HG03378 (cell line): ENCODE data around the gene AGBL1.

Source experiments
- ATAC-seq: cut with Tn5 transposase; IDR thresholded peaks from one replicate; pipeline ENCODE4 v1.9.1; 2021; ENCODE audit warnings: mild to moderate bottlenecking, moderate library complexity; ENCODE audit not compliant: unreplicated experiment

The AGBL1 gene

DNA sequence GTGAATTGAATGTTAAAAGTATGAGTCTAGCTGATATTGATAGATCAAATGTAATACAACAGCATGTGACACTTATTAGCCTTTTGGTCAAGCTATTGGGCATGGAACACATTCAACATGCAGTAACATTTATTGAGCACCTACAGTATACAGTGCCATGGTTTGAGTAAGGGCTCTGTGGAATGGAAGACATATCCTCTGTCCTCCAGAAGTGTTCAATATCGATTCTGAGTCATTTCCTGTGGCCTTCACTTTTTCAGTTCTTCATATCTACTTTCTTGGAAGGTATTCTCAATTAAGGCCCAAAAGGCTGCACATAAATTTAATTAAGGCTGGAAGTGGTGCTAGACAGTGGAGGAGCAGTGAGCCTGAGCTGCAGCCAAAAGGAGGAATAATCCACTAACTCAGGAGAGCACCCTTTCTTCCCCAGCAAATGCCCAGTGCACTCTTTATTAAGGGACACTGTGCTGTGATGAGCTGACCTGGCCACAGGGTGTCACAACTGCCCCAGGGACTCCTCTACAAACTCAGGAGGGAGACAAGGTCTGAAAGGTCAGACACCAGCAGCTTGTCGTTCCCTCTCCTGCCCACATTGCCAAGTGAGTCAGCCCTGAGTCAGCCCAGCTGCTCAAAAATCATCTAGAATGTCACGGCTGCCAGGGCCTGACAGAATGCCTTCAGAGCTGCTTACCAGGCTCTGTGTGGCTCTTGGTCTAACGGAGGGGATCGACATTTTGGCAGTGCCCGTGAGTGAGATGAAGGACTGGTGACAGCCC, 544.8 kb downstream of the AGBL1 start:
- ATAC-seq = no peak

DNA sequence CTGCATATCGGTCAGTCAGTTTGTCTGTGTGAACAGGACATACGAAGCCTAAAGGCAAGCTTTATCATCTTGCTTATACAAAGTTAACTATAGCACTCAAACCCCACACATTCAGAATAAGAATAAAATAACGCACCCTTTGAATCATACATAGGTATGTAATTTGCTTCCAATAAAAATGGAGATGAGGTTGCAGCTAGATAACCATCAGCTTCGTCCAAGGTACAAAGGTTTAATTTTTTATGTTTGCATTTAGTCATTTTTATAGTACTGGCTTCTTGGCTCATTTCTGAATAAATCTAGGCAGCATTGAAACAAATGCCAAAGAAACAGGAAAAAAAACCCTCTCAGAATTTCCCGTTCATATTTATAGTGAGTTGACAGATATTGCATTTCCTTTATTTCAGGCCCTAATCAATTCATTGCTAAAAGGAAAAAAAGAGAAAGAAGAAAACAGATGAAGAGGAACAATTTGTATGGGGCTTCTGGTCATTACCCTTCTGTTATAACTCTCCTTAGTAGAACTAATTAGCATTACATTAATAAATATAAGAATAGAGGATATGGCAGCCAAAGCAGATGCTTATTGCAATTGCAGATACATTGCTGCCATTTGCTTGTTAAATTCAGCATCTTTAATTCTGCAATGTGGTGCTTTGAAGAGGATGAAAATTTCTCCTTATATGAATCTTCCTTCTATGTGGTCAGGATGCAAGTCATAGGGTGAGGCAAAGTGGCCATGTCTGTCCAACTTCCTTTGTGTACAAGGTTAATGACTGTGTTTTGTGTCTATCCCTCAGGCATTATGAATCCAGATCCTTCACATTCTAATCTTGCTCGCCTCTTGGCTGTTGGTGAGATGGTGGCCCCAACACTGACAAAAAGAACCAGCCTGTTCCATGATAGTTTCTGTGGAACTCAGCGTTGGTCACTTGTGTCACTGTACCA, 550.0 kb downstream of the AGBL1 start:
- no peak for ATAC-seq

DNA sequence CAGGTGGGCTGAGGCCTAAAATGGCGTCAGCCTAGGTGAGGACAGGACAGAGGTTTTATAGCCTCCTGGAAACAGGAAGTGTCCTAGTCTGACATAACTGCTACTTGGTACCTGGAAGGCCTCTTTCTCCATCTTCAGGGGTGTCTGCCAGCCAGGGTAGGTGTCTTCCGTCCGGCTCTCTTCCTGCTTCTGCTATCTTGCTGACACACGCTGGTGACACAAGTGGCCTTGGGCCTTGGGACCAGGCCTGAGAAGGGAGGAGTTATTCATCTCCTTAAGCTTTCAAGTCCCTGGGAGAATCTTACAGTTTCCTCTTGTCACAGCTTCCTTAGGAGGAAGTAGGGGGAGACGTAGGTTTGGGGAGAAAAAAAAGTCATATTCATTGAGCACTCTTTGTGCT, 551.3 kb downstream of the AGBL1 start:
- no peak for ATAC-seq

DNA sequence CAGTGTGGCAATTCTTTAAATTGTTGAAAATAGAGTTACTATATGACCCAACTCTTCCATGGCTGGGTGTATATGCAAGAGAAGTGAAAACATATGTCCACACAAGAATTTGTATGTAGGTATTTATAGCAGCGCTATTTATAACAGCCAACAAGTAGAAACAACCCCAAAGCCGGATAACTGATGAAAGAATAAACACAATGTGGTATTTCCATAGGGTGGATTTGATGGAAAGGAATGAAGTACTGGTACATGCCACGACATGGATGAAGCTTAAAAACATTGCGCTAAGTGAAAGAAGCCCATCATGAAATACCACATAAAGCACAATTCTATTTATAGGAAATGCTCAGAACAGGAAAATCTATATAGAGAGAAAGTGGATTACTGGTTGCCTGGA, 554.5 kb downstream of the AGBL1 start:
- ATAC-seq = no peak

DNA sequence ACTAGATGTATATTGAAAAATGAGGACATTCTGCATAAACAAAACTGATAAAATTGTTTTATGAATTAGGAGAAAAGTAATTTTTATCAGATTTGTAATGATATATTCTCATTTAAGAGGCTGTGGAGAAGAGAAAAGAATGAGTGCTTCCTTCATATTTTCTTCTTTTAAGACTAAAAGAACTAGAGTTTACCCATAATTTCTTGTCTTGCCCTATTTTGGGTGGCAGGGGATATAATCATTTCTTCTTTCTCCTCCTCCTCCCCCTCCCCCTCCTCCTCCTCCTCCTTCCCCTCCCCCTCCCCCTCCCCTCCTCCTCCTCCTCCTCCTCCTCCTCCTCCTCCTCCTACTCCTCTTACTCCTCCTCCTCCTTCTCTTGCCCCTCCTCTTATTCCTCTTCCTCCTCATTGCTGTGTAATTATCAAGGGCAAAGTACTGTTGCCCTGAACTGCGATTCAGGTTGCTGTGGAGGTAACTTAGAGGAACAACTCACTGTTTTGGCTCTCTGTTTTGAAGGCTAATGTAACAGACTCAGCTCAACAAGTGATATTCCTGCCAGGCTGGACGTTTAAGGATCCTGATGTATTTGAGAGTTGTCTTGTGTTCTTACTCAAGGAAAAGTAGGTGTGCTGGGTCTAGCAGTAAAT, 555.4 kb downstream of the AGBL1 start:
- no peak for ATAC-seq

DNA sequence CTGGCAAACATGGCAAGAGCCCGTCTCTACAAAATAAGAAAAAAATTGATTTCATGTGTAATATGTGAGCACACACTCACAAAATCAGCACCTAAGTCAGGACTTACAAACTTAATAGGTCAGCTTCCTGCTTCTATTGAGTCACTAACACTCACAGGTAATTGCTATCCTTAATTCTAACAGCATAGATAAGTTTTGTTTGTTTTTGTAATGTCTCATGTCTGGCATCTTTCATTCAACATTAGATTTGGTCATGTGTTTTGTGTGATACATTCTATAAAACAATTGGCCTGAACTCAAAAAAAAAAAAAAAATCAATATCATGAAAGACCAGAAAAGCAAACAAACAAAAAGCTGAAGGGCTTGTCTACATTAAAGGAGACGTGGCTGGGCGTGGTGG, 564.7 kb downstream of the AGBL1 start:
- ATAC-seq = no peak

DNA sequence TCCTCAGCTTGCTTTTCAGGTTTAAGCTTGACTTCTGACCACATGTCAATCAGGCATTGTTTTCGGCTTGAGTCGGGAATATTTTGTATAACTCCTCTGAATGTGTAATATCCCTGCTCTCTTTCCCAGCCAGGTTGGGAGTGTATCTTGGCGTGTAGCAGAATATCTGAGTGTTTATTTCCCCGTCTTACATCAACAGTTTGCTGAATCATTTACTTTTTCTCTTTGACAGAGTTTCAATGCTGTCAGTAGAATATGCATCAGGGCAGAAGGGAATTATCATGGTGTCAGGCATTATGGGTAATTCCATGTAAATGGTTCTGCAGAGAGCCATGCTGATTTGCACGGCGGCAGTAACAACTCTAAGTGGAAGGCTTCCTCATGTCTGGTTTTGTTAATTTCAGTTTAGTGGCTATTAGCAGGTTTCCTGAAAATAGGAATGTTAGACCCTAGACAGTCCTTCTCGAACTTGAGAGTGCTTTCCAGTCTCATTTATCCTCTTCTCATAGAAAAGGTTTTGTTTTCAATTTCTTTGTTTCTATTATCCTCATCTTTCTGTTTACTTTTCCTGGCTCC, 566.3 kb downstream of the AGBL1 start:
- ATAC-seq = no peak

DNA sequence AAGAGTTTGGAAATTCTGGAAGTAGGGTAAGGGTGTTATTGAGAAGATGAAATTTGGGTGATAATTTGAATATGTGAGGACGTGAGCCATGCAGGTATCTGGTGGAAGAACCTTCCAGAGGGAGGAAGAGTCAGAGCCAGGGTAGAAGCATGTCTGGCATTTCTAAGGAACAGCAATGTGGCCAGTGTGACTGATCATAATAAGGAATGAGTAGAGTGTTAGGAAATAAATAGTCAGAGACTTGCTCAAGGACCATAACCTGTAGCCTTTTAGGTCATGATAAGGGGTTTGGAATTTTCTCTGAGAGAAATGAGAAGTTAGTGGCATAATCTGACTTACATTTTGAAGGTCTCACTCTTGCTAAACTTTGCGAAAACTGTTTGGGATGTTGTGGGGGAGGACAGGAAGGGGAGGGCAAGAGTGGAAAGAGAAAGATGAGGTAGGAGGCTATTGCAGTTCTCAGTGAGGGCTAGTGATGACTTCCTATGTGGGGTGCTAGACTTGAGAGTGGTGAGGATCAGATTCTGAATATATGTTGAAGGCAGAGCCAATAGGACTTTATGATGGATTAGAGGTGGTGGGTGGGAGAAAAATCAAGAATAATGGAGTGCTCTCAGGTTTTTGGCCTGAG, 568.3 kb downstream of the AGBL1 start:
- no peak for ATAC-seq

DNA sequence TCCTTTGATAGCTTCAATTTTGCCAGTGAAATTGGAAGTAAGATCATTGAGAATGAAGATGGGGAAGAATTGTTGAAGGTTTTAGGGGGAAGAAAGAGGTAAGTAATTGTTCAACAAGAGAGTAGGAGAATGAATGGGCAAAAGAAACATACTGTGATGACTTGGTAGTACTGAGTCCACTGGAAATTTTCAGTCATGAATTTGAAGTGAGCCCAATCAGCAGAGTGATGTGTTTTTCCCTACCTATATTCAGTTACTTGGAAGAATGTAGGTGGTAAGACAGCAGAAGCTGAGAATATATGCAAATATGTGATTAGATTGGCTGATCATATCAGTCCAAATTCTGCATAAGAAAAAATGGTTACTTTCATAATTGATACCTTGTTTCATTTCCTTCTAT, 569.6 kb downstream of the AGBL1 start:
- ATAC-seq = no peak

DNA sequence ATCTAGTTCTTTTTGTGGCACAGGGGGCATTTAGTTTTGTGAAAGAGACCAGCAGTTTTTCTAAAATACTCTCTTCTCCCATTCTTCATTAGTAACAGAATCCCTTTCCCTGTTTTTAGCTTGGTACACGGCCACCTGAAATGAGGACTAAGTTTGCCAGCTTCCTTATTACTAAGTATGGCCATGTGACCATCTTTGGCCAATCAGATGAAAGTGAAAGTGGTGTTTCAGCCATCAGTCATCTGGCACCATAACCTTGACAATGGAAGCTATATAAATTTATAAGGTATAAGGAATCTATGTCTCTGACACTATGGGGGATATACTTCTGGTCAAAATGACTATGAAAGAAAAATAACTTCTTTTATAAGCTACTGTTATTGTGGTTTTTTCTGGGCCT, 570.4 kb downstream of the AGBL1 start:
- no peak for ATAC-seq

DNA sequence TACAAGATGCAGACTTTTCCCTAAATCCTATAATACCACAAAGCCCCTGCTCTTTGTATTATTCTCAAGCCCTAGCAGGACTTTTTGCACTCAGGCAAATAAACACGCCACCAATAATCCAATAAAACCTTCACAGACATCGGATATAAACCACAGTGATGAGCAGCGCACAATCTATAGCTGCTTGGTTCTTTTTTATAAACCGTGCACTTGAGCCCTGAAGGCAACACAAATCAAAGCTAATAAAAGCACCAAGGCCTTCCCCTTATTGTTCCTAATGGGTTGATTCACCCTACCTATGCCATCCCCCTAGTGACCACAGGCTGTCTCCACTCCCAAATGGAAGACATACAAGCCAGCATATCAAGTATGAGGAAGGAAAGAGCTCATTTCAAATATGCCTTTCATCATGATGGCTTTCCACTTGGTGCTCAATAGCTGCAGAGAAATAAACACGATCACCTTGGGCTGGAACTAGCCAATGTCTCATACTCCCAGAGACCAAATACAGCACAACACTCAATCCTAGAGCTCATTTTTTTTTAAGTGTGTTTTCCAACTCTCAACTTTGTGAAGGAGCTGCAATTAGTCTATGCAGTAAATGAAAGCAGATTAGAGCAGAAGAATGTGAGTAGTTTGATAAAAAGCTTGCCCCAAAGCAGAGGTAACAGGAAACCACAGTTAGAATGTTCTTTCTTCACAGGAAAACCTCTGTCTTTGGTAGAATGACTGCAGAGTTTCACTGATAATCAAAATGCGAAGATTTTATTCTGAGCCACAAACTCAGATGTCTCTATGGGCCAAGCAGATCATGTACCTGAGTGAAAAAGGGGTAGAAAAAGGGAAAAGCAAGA, 573.9 kb downstream of the AGBL1 start:
- ATAC-seq = no peak

DNA sequence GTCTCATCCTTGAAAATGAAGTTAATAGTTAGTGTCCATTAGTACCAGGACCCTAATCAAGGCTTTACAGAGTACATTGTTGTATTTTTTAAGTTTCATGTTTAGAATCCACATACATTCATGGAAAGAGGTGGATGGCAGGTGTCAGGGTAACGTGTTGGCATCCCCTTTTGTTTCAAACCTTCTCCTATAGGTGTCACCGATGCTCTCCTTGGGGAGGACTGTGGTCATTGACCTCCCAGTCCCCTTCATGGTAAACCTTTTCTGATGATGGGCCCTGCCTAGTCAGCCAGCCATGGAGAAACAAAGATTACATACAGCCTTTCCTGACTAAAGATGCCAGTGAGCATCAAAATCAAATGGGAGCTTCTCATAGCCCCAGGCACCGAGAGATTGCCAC, 574.8 kb downstream of the AGBL1 start:
- no peak for ATAC-seq

DNA sequence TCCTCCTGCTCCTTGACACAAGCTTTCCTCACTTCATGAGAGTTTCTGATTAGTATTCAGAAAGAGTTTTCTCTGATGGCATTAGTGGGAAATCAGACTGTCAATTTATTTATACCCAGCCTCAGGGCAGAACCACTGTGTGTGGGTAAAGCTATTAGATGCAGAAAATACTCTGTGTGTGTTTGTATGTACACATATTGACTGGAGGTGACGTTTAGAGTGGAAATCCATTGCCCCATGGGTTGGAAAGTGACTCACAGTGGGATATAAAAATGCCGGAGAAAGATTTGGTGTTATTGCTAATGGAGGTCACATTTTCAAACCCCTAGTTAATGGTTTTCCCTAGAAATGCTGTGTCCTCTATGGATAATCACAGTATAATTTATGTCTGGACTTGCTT, 577.6 kb downstream of the AGBL1 start:
- no peak for ATAC-seq

DNA sequence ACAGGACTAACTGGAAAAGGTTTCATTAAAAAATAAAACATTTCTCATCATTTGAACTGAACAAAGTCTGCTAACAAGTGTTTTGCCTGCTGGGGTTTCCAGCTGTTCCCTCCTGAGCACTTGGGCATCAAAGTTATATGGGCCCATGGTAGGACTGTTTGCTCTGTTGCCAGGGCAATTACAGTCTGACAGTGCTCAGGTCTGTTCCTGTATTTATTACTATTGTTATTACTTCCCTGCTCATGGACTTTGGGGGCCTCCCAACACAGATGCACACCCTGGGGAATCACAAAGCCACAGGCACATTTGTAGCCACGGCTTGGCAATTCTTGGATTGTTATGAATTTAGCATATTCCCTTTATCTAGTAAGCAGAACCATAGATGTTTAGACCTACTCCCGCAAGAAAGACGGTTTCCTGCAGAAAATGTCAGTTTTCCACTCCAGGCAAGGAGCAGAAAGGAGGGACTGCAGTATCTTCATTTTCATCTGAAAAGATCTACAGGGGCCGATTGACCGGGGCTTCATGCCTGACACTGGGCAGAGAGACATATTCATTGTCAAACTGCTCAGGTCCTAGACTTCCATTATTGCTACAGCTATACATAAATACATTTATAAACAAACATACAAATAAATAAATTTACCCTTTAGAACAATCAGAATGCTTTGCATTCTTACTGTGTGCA, 580.2 kb downstream of the AGBL1 start:
- no peak for ATAC-seq

DNA sequence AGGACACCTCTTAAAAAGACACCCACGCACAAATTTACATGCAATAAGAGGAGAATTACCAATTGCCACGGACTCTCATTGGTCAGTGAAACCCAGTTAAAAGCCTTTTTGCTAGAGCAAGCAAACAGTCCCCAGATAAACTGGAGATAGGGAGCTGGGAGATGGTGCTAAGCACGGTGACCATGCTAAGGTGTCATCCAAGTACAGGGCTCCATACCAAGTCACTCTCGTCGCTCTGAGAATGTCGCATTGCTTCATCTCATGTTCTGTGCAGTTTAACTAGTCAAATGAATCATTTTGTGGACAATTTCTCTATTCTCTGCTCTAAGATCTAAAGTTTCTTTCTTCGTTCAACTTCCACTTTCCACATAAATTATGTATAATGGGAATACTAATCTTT, 581.9 kb downstream of the AGBL1 start:
- ATAC-seq = no peak

DNA sequence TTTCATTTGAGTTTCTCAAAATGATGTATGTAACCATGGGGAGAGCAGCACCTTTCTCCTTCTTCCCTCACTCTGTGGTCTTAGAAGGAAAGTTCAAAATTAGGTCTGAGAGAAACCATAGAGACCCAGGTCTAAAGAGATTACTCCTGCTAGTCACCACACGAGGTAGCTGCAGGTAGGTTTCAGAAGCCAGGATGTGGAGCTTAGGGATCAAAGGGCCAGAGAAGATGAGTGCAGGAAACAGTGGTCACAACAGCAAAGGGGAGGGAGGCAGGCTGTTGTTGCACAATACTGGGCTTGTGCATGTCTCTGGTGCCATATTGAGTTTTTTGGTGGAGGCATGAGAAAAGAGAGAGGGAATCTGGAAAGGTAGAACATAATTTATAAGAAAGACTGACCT, 583.6 kb downstream of the AGBL1 start:
- no peak for ATAC-seq

DNA sequence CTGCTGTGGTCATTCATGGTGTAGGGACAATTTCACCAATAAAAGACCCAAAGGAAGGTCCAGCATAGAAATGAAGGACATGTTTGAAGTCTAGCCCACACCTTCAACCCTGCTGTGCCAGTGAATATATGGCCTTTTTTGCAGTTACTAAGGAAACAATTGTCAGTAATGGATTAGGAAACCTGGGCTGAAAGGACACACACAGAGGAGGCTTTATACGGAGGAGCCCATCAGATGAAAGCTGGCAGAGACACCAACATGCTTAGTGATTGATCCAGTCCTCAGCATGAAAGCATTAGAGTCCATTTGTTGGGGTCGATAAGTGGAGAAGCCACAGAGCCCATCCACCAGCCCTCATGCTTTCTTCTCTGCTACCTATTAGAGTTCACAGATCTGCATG, 584.3 kb downstream of the AGBL1 start:
- ATAC-seq = no peak

DNA sequence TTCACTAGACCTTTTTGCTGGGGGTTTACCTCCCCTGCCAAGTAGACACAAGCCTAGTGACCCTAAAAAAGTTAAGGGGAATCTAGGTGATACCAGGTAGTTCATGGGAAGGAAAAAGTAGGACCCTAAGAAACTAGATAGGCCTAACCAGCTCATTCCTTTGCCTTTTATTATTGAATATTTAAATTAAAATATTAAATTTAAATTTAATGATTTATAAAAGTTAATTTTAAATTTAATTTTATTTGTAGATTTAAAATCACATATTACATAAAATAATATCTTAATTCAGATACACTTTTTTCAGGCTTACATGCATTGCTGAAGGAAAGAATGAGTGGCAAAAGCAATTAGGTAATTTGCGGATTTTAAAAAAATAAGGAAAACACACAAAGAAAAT, 584.9 kb downstream of the AGBL1 start:
- no peak for ATAC-seq

DNA sequence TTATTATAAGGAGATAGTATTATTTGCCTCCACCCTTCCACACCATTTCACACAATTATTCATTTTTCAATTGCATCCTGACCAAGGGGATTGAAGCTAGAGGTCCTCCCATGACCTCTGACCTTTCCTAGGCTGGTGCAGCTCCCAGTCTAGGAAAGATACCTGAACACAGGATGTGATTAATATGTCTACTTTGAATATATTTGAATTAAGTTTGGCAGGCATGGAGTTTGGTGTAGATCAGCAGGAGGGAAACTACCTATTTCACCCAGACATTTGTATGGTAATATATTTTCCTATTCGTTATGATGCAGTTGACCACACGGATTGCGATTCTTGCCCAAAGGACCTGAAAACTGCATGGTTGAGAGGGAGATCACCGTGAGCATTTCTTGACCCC, 596.3 kb downstream of the AGBL1 start:
- ATAC-seq = no peak
